ENCODE measurements around the gene DOP1A. TPM values are rescaled to one million over a fixed set of nuclear protein-coding genes. Genes with fewer than 3 reads are reported as not detected.

The DOP1A gene
- total and polyA plus RNA-seq, 2 of the 13 experiments (the other 11 are each of a cell fraction or from before 2014, with no cell fraction given) = 5.2 to 16.7 TPM

DNA sequence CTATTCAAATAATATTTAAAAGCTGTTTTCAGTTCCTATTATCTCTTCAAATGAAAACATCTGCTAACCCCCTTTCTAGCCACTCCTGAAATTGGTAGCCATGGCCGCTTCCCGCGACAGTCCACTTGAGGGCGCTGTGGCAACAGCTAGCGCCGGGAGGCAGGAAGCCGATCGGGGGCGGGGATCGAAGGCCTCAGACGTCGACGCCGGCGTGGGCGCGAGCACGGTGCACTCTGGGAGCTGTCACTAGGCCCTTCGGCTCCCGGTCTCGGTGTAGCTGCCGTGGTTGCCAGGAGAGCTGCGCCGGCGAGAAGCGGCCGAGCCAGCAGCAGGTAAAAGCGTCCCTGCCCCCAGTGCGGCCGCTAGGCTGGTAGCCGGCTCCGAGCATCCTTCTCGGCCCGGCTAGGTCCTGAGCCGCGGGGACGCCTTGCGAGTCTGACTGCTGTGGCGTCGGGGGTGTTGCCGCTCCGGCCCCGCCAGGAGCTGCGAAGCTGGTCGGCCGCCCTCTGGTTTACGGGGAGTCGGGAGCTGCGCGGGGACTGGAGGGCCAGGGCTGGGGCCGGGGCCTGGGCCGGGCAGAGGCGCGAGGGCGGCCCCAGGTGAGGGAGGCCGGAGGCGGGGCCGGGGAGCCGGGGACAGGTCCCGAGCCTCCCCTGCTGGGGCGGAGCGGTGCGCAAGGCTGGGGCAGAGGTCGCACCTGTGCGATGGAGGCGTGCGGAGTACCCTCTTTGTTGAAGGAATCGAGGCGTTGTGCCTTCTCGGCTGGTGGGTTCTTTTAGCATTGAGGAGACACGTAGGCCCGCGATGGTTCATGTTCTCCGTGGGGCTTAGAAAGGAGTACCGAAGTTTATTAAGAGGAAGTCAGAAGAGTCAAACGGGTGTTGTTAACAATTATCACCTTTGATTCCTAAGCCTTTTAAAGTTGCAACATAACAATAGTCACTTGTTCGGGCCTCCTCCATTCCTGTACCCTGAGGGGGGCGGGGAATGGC lies at the start of gene DOP1A (continued):
- TF ChIP-seq, protein P1, sequence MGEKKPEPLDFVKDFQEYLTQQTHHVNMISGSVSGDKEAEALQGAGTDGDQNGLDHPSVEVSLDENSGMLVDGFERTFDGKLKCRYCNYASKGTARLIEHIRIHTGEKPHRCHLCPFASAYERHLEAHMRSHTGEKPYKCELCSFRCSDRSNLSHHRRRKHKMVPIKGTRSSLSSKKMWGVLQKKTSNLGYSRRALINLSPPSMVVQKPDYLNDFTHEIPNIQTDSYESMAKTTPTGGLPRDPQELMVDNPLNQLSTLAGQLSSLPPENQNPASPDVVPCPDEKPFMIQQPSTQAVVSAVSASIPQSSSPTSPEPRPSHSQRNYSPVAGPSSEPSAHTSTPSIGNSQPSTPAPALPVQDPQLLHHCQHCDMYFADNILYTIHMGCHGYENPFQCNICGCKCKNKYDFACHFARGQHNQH (CRISPR knock-in tag; IDR thresholded peaks at IDR 0.05) = no peak; the same call in 1 of the 2 replicates
- TF ChIP-seq KDM3A (CRISPR knock-in tag; IDR thresholded peaks at IDR 0.05; ENCODE audit: low read depth) (peak; percentile 74; the same call in 1 of the 2 replicates), ZNF44 (CRISPR knock-in tag; IDR thresholded peaks at IDR 0.05) (no peak), TRIM24 (CRISPR knock-in tag; IDR thresholded peaks at IDR 0.05) (no peak), ZFP41 (CRISPR knock-in tag; IDR thresholded peaks at IDR 0.05; ENCODE audit: borderline replicate concordance) (no peak), PHF21A (CRISPR knock-in tag; IDR thresholded peaks at IDR 0.05) (peak; percentile 58), TSC22D2 (CRISPR knock-in tag; IDR thresholded peaks at IDR 0.05; ENCODE audit: borderline replicate concordance) (peak; percentile 25; the same call in 1 of the 2 replicates), GATAD2A (CRISPR knock-in tag; IDR thresholded peaks at IDR 0.05) (peak; percentile 74), JDP2 (CRISPR knock-in tag; IDR thresholded peaks at IDR 0.05; ENCODE audit: borderline replicate concordance) (no peak), ZNF879 (CRISPR knock-in tag; IDR thresholded peaks at IDR 0.05) (no peak), ZNF326 (CRISPR knock-in tag; IDR thresholded peaks at IDR 0.05; ENCODE audit: borderline replicate concordance) (no peak), SMARCE1 (IDR thresholded peaks at IDR 0.05; ENCODE audit: borderline replicate concordance) (no peak), ZNF850 (CRISPR knock-in tag; conservative IDR thresholded peaks at IDR 0.05) (no peak), NRL (CRISPR knock-in tag; IDR thresholded peaks at IDR 0.05; ENCODE audit: borderline replicate concordance) (peak; percentile 89; the same call in 1 of the 2 replicates)
- TF ChIP-seq, protein P2, sequence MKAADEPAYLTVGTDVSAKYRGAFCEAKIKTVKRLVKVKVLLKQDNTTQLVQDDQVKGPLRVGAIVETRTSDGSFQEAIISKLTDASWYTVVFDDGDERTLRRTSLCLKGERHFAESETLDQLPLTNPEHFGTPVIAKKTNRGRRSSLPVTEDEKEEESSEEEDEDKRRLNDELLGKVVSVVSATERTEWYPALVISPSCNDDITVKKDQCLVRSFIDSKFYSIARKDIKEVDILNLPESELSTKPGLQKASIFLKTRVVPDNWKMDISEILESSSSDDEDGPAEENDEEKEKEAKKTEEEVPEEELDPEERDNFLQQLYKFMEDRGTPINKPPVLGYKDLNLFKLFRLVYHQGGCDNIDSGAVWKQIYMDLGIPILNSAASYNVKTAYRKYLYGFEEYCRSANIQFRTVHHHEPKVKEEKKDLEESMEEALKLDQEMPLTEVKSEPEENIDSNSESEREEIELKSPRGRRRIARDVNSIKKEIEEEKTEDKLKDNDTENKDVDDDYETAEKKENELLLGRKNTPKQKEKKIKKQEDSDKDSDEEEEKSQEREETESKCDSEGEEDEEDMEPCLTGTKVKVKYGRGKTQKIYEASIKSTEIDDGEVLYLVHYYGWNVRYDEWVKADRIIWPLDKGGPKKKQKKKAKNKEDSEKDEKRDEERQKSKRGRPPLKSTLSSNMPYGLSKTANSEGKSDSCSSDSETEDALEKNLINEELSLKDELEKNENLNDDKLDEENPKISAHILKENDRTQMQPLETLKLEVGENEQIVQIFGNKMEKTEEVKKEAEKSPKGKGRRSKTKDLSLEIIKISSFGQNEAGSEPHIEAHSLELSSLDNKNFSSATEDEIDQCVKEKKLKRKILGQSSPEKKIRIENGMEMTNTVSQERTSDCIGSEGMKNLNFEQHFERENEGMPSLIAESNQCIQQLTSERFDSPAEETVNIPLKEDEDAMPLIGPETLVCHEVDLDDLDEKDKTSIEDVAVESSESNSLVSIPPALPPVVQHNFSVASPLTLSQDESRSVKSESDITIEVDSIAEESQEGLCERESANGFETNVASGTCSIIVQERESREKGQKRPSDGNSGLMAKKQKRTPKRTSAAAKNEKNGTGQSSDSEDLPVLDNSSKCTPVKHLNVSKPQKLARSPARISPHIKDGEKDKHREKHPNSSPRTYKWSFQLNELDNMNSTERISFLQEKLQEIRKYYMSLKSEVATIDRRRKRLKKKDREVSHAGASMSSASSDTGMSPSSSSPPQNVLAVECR (CRISPR knock-in tag; IDR thresholded peaks at IDR 0.05; ENCODE audit: borderline replicate concordance) = peak; percentile 99
- TF ChIP-seq, protein P3, sequence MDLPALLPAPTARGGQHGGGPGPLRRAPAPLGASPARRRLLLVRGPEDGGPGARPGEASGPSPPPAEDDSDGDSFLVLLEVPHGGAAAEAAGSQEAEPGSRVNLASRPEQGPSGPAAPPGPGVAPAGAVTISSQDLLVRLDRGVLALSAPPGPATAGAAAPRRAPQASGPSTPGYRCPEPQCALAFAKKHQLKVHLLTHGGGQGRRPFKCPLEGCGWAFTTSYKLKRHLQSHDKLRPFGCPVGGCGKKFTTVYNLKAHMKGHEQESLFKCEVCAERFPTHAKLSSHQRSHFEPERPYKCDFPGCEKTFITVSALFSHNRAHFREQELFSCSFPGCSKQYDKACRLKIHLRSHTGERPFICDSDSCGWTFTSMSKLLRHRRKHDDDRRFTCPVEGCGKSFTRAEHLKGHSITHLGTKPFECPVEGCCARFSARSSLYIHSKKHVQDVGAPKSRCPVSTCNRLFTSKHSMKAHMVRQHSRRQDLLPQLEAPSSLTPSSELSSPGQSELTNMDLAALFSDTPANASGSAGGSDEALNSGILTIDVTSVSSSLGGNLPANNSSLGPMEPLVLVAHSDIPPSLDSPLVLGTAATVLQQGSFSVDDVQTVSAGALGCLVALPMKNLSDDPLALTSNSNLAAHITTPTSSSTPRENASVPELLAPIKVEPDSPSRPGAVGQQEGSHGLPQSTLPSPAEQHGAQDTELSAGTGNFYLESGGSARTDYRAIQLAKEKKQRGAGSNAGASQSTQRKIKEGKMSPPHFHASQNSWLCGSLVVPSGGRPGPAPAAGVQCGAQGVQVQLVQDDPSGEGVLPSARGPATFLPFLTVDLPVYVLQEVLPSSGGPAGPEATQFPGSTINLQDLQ (CRISPR knock-in tag; IDR thresholded peaks at IDR 0.05) = no peak
- TF ChIP-seq, protein P4, sequence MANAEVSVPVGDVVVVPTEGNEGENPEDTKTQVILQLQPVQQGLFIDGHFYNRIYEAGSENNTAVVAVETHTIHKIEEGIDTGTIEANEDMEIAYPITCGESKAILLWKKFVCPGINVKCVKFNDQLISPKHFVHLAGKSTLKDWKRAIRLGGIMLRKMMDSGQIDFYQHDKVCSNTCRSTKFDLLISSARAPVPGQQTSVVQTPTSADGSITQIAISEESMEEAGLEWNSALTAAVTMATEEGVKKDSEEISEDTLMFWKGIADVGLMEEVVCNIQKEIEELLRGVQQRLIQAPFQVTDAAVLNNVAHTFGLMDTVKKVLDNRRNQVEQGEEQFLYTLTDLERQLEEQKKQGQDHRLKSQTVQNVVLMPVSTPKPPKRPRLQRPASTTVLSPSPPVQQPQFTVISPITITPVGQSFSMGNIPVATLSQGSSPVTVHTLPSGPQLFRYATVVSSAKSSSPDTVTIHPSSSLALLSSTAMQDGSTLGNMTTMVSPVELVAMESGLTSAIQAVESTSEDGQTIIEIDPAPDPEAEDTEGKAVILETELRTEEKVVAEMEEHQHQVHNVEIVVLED (CRISPR knock-in tag; IDR thresholded peaks at IDR 0.05; ENCODE audit: borderline replicate concordance) = peak; percentile 95
- TF ChIP-seq, protein P5, sequence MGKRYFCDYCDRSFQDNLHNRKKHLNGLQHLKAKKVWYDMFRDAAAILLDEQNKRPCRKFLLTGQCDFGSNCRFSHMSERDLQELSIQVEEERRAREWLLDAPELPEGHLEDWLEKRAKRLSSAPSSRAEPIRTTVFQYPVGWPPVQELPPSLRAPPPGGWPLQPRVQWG (CRISPR knock-in tag; IDR thresholded peaks at IDR 0.05; ENCODE audit: borderline replicate concordance, low read depth) = no peak
